ENCODE results near the gene TMOD2.

TMOD2 gene

DNA sequence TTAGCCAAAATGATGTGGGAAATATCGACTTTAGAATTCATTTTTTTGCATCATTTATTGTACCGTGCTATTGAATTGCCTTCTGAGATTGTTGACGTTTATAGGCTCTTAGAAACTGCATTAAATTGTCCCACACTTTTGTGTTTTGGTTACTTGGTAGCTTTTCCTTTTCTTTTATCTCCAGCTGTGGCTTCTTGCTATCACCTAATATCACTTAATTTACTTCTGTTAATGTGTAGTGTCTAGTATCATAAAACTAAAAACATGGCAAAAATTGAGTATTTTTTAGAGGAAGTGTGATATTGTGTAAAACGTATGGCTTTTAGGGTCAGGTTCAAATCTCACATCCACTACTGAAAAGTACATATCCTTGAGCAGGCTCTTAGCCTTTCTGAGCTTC is 89.3 kb downstream of the TMOD2 start:
- TF ChIP-seq ZFX (IDR thresholded peaks at IDR 0.05; ENCODE audit: borderline replicate concordance): no peak
- TF ChIP-seq, protein P1, sequence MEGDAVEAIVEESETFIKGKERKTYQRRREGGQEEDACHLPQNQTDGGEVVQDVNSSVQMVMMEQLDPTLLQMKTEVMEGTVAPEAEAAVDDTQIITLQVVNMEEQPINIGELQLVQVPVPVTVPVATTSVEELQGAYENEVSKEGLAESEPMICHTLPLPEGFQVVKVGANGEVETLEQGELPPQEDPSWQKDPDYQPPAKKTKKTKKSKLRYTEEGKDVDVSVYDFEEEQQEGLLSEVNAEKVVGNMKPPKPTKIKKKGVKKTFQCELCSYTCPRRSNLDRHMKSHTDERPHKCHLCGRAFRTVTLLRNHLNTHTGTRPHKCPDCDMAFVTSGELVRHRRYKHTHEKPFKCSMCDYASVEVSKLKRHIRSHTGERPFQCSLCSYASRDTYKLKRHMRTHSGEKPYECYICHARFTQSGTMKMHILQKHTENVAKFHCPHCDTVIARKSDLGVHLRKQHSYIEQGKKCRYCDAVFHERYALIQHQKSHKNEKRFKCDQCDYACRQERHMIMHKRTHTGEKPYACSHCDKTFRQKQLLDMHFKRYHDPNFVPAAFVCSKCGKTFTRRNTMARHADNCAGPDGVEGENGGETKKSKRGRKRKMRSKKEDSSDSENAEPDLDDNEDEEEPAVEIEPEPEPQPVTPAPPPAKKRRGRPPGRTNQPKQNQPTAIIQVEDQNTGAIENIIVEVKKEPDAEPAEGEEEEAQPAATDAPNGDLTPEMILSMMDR (IDR thresholded peaks at IDR 0.05): no peak
- no peak overlapping the region for H3K27ac ChIP-seq

DNA sequence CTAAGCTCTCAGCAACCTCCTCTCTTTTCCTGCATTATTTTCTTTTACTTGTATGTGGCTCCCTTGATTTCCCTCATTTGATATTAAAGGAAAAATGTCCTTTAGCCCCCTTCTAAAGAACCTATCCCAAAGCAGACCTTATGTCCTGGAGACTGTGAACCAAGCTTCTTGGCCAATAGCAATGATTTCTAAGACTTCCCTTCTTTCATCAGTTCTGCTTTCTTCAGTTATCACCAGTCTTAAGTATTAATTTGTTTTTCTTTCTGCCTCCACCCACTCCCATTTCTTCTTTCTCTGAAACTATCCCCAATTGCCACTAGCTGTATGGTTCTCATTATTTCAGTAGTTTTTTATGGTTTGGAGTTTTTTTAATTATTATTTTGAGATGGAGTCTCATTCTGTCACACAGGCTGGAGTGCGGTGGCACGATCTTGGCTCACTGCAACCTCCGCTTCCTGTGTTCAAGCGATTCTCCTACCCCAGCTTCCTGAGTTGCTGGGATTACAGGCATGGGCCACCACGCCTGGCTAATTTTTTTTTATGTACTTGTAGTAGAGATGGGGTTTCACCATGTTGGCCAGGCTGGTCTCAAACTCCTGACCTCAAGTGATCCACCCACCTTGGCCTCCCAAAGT is 90.1 kb downstream of the TMOD2 start:
- no peak overlapping the region for H3K27ac ChIP-seq
- TF ChIP-seq ZFX (IDR thresholded peaks at IDR 0.05; ENCODE audit: borderline replicate concordance): no peak
- TF ChIP-seq, protein P1 (IDR thresholded peaks at IDR 0.05): no peak

DNA sequence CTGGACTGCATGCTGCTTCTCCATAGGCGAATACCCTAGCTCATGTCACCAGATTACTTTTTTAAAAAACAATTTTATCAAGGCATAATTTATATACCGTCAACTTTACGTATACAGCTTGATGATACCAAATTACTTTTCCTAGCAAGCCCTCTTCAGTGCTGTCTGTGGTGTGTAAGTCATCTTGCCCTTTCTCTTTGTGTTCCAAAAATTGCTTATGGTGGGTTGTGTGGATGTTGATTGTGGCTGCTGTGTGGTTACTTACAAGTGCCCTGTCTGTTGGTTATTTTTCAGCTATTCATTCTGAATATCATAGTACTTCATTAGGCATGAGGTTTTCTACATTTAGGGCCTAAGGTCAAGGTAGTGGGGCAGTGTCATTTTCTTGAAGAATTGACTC is 90.9 kb downstream of the TMOD2 start:
- H3K27ac ChIP-seq: no peak overlapping the region
- no peak for TF ChIP-seq ZFX (IDR thresholded peaks at IDR 0.05; ENCODE audit: borderline replicate concordance)
- TF ChIP-seq, protein P1 (IDR thresholded peaks at IDR 0.05): no peak

- H3K27ac ChIP-seq: no peak overlapping the region
- no peak for TF ChIP-seq ZFX (IDR thresholded peaks at IDR 0.05; ENCODE audit: borderline replicate concordance)
- TF ChIP-seq, protein P1 (IDR thresholded peaks at IDR 0.05): no peak
These were observed 91.7 kb downstream of the TMOD2 start for GRCh38 chr15:51842852-51843737.

DNA sequence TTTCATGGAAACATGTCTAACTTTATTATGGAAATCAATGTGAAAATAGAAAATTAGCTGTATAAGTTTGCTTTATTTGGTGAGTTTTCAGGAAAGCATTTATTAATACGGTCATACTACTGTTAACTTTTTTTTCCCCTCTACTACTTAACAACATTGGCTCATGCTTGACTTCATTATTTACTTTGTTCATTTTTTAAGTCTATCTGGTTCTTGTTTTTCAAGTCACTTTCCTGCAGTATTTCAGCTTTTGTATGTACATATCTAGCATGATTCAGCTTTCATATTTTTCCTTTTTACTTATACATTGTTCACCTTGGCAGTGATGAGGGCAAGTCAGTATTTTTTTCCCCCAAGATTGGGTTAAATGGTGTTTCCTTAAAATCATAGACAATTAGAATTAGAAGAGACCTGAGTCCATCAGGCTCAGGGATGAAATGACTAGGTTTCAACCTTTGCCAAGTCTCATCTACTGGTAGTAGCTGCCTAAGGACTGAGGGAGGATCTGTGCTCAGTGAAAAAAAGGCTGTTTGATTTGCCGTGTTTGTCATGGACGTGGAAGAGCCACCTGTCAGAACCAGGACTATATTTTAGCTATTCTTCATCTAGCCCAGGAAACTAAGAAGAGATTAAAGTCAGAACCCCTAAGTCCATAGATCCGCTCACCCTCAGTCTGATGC is 93.5 kb downstream of the TMOD2 start:
- TF ChIP-seq, protein P1 (IDR thresholded peaks at IDR 0.05): no peak
- TF ChIP-seq ZFX (IDR thresholded peaks at IDR 0.05; ENCODE audit: borderline replicate concordance): no peak
- H3K27ac ChIP-seq: no peak overlapping the region

DNA sequence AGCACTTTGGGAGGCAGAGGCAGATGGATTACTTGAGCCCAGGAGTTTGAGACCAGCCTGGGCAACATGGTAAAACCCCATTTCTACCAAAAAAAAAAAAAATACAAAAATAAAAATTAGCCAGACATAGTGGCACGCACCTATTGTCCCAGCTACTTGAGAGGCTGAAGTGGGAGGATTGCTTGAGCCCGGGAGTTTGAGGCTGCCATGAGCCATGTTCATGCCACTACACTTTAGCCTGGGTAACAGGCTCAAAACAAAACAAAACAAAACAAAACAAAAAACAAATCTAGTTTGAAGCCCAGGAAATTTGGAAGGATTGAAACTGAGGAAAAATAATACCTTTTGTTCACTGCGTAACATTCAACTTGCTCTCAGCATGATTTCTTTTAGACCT is 94.7 kb downstream of the TMOD2 start:
- TF ChIP-seq ZFX (IDR thresholded peaks at IDR 0.05; ENCODE audit: borderline replicate concordance): no peak
- TF ChIP-seq, protein P1 (IDR thresholded peaks at IDR 0.05): no peak
- H3K27ac ChIP-seq: no peak overlapping the region
